HG03196 (cell line): Measurements from ENCODE around the gene SDK1.

ENCODE experiments used
- ATAC-seq: cut with Tn5 transposase; IDR thresholded peaks from one replicate; pipeline ENCODE4 v1.9.1; 2021; ENCODE audit not compliant: unreplicated experiment

Gene SDK1

DNA sequence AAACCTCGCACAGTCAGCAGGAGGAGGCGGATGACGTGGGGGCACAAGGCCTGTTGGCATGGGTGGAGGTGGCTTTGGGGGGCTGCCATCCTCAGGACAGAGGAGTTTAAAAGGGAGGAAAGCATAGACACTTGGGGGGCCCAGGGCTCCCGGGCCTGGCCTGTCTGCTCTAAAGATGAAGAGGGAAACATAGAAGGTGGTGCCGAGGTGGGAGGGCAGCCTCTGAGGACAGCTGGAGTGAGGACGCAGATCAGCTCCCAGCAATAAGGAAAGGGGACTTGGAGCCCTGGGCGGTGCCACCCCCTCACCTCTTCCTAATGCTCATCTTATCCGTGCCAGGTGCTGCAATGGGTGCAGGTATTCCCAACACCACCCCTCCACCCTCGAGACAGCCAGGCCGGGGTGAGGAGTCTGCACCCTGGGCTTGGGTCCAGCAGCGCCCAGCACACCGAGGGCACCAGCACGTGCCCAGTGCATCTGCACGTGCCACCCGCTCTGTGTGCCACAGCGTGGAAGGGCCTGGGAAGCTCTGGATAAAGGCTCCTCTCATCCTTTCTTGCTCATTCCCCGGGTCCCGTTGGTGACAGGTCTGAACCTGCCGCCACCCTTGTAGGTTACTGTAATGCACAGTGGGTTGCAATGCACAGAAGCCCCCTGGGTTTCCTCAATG lies 815.0 kb downstream of the SDK1 start:
- no peak for ATAC-seq

DNA sequence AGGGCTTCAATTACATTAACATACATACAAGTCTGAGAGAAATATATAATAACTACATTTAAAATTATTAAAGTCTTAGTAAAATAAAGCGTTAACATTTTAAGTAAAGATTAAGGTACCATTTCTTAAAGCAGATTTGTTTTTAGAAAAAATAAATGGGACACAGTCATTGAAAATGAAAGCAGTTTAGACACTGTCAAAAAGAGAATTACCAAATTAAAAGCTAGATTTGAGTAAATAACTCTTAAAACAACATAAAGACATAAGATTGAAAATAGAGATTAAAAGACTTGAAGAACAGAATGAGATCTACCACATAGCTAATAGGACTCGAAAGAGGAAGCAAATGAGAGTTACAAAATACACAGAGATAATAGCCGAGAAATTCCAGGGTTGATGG lies 818.8 kb downstream of the SDK1 start:
- no peak for ATAC-seq

DNA sequence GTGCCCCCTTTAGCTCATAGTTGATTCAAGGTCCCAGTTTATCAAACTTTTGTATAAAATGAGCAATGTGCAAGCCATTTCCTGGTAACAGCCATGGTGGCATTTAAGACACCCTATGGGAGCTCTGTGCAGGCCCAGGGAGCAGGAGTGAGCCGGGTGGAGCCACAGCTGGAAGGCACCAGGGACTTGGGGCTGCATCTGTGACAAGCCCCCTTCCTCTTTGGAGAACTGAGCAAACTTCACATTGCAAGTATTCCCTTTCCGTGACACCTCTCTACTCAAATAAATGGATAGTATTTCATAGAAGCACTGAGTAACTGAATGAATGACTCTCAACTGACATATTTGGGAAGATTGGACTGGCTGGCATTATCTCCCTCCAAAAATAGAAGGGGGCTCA lies 822.3 kb downstream of the SDK1 start:
- no peak for ATAC-seq

DNA sequence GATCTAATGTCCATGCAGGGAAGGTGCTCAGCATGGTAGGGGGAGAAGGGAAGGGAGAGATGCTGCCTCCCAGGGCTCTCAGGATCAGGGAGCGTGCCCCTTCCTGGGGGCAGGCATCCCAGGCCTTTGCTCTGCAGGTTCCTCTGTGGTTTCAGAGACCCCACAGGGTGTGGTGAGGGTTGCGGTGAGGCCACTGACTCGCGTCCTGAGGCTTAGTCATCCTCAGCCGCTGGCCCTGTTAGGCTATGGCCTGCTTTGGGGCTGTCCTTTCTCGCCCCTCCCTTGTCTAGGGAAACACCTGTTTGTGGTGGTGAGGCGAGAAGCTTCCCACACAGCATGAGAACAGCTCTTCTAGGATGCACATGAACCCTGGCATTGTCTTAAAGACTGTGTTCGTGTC lies 822.8 kb downstream of the SDK1 start:
- no peak for ATAC-seq

DNA sequence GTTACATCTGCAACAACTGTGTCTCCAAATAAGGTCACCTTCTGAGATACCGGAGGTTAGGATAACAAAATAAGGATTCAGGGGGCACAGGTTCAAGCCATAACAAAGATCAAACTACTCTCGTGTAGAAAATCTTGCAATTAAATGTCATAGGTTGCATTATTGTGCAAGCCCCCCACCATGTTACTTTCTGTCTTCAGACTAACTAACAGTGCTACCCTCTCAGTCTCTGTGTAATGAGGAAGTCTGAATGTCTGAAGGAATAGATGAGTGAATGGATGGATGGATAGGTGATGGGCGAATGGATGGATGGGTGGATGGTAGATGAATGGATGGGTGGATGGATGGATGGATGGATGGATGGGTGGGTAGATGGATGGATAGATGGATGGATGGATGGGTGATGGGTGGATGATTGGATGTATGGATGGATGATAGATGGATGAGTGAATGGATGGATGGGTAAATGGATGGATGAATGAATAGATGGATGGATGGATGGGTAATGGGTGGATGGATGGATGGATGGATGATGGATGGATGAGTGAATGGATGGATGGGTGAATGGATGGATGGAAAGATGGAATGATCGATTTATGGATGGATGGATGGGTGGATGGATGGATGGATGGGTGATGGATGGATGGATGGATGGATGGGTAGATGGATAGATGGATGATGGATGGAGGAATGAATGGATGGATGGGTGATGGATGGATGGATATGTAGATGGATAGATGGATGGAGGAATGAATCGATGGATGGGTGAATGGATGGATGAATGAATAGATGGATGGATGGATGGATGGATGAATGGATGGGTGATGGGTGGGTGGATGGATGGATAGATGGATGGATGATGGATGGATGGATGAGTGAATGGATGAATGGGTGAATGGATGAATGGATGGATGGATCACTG lies 823.8 kb downstream of the SDK1 start:
- ATAC-seq = no peak

DNA sequence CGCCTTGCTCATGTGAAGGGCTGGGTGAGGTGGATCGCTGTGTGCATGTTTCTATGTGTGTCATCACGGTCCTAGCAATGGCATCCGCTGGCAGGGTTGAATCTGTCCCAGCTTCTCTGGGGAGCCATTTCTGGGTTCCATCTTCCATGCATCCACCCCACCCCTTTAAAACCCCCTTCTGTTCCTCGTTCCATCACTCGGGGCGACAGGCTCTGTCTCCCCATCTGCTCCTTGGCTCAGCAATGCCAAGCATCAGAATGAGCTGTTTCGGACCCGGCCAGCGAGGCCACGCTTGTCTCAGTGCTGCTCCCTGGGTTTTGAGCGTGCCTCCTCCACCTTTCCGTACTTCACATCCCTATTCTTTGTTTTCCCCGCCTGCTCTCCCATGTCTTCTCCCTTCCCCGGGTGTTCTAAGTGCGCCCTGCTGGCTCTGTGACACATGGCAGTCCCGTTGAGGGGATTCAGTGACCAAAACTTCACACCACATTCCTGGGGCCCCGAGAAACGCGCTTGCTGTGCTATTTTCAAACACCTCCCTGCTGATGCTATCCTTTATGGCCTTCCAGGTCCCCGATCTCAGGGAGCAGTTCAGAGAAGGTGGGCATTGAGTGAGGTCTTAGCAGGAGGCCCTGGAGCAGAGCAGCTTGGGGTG lies 827.0 kb downstream of the SDK1 start:
- no peak for ATAC-seq

DNA sequence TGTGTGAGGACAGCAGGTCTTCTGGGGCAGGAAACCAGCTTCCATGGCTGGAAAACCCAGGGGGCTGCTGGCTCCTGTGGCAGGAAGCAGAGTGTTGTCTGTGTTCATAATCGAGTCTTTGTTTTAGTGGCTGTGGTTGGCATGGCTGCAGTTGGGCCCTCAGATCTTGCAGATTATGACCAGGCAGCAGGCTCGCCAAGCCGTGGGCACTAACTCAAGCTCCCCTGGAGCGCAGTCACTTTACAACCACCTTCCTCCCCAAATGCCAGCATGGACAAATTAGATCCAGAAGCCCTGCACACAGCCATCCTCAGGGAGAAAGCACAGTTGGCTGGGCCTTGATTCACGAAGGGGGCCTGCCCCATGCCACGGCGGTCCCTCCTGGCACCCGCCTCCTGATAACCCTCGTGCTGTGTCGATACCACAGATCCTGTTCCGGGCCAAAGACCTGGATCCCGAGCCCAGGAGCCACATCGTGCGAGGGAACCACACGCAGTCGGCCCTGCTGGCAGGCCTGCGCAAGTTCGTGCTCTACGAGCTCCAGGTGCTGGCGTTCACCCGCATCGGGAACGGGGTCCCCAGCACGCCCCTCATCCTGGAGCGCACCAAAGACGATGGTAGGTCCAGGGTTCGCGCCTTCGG lies 828.5 kb downstream of the SDK1 start:
- ATAC-seq = no peak

DNA sequence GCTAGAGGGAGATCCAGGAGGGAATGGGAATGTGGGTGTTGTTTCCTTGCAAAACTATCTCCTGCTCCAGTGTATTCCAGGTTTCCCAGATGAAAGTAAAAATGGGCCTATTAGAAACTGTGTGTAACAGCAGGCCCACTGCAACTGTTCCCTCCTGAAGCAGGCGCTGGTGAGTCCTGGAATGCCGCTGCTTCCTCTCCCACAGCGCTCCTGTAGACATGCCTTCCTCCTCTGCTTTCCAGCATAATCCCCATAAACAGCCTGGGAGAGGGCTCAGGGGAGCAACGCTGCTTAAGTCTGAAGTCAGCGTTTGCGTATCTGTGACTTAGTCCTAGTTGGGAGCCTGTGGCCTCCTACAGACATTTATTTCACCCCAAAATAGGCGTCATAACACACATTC lies 830.0 kb downstream of the SDK1 start:
- ATAC-seq = no peak

DNA sequence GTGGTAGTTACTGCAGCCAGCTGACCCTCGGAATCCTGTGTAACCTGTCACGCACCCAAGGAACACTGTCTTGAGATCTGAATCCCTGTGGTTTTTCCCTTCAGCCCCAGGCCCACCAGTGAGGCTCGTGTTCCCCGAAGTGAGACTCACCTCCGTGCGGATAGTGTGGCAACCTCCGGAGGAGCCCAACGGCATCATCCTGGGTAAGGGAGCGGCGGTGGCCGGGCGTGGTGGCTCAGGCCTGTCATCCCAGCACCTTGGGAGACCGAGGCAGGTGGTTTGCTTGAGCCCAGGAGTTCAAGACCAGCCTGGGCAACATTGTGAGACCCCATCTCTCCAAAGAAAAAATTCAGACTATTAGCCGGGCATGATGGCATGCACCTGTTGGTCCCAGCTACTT lies 831.2 kb downstream of the SDK1 start:
- ATAC-seq = no peak

DNA sequence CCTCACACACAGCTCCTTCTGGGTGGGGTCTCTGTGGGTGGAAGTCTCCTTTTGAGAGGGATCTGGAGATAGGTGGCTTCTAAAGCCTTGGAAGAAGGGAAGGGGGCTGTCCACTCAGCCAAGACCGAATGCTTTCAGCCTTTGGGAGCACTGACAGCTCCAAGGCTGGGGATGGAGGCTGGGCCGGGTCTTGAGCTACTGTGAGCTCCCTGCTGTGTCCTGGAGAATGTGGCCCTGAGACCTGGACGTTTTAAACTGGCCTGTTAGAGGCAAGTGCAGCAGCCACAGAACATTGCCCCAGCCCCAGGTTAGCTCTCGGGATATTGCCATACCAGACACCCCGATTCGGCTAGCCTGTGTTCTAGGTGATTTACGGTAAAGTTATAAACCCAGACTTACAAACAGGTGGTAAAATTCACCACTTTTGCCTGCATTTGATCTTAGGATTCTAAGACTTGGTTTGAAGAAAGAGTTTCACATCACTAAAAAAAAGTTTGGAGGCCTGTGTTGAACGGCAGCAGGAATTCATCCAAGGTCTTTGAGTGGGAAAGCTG lies 832.5 kb downstream of the SDK1 start:
- no peak for ATAC-seq

DNA sequence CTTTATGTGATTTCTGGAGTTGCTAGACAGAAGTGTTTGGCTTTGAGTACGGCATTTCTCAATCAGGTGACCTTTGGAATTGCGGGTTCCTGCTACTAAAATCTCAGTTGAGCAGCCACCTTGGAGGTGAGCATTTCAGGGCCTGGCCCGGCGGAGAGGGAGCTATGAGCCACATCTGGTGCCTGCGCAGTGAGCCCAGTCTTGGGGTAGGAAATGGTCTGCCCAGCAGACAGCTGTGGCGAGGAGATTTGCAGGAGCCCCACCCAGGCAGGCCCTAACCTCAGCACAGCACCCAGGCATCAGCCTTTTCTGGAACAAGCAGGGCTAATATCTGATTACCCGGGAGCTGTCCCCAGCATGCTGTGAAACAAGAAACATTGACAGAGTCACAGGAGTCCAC lies 833.2 kb downstream of the SDK1 start:
- ATAC-seq = no peak

DNA sequence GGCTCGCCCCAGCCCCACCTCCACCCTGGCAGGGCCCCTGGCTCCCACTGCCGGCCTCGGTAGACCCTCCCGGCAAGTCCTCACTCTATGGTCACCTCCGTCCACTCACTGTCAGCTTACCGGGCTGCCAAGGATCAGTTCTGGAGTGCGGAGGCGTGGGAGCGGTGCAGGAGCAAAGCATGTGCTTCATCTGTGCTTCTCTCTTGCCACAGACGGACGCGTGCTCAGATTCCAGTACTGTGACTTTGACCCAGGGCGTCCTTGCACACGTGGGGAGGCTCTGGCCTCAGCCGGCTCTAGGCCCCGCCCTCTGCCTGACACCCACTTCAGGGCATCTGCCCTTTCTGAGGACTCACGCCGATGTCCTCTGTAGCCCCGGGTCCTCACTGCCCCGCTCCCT lies 833.6 kb downstream of the SDK1 start:
- no peak for ATAC-seq

DNA sequence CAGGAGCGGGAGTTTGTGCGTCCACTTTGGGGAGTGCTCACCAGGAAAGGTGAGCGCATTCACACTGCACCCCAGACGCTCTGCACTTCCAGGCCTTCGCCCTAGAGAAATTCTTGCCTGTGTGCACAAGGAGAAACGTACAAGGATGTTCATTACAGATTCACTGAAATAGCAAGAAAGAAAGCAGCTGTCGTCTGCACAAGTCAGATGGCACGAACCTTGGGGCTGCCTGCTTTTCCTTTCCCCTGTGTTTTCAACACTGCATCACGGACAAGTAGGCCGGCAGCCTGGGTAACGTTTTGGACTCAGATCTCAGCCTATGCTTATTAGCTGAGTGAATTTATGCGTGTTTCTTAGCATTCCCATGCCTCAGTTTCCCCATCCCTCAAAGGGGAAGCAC lies 834.2 kb downstream of the SDK1 start:
- no peak for ATAC-seq

DNA sequence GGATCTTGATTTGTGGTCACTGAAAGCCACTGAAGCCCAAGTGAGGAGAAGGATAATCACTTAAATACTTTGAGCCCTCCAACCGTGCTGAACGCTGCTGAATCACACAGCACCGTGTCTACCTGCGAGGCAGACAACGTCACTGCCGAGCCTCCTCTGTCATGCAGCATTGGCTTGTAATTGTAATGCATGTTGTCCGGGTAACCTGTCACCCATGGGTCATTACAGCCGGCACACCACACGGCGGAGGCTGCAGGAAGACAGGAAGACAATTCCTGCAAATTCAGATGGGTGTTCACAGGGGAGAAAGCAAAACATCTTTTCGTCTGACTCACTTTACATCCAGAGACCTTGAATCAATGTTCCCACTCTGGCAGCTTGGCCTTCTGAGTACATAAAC lies 835.0 kb downstream of the SDK1 start:
- ATAC-seq = no peak

DNA sequence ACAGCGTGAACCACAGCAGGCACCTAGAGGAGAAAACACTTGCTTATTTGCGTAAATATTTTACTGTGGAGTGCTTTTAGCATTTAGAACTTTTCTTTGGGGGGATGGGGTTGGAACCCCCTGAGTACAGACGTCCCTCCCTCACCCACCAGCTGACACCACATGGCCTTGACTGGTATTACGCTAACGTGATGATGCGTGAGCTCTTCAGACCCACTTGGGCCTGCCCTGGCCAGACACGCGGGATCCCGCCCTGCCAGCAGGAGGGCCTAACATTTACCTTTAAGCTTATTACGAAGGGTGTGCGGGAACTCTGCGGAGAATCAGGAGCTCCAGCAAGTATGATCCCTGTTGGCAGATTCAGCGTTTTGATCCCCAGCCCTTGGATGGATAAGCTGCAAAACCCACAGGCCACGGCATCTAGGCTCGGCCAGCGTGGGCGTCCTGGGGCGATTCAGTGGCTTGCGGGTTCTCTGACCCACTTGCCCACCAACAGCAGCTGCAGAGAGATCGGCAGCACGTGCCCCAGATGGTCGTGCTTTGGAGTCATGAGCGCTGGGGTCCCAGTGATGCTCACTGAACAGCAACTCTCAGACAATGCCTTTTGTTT lies 835.6 kb downstream of the SDK1 start:
- no peak for ATAC-seq

DNA sequence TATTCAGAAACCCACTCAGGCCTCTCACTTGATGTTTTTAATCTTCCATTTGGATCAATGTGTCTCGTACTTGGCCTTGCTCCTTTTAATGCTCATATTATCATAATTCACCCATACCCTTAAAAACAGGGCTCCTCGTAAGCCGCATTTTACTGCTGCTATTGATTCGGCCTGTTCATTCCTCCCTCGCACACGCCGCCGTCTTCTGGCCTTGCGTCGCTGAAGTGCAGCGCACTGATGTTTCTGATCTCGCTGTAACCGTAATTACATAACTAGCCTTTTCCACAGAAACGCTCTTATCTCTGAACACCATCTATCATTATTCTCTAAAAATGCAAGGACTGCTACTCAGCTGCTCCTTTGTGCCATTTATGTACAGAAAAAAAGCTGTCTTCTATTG lies 836.5 kb downstream of the SDK1 start:
- no peak for ATAC-seq

DNA sequence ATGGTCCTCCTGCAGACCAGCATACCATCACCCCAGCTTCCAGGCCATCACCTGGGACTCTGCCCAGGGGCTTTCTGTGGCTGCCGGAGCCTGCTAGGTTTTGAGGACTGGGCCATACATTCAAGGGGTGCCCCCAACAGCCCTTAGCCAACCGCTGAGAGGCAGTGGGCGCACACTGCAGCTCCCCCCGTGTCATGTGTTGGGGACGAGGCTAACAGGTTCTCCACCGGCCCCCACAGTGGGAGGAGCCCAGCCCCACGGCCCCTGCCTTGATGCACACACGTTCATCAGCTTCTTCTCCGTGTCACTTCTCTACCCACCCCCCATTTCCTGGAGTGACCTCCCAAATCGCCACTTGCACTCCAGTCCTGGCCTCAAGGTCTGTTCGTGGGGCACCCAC lies 837.8 kb downstream of the SDK1 start:
- ATAC-seq = no peak

DNA sequence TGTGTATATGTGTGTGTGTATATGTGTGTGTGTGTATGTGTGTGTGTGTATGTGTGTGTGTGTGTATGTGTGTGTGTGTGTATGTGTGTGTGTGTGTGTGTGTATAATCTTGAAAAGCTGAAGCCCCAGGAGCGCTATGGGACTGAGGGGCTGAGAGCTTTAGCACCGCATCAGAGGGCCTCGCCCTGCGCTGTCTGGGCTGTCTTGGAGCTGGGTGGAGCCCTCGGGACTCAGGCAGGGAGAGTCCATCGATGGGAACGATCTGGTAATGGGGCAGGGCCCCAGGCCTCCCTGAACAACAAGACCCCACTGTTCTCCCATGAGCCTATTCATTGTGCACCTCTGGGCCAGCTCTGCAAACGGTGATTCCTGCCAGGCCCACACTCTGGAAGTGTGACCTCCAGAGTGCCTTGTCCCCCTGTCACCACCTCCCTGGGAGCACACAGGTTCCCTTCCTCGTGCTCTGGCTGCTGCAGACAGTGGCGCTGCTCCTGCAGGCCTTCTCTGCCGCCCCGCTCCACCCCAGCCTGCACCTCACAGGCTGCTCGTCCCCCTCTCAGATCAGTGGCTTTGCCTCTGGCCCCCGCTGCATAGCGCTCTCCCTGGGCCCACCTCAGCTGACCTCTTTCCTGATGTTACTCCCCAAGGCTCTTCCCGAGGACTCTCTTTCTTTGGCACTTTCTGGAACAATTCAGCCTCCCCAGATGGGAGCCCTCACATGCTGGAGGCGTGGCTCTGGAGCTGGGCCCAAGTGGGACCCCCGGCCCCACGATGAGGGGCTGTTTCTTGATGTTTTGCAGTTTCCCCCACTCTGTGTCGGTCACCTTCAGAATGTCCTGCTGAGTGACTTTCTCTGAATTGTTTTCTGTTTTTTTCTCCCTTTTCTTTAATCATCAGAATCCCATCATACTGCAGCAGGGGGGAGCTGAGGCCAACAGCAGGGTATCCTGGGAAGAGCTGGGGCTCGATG lies 838.9 kb downstream of the SDK1 start:
- ATAC-seq = no peak

DNA sequence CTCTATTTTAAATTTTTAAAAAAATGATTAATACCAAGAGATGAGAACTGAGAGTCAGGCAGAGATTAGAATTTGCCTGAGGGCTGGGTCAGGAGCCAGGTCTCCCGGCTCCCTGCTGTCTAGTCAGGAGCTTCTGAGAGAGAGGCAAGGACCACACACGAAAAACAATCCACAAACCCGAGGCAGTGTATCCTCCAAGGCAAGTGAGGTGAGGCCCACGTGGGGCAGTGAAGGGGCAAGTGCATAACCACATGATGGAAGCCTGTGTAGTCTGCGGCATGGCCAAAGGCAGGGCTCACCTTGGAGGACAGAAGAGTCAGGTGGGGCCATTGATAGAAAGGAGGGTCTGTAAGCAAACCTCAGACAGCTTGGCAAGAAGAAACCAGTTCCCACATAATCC lies 839.9 kb downstream of the SDK1 start:
- no peak for ATAC-seq

DNA sequence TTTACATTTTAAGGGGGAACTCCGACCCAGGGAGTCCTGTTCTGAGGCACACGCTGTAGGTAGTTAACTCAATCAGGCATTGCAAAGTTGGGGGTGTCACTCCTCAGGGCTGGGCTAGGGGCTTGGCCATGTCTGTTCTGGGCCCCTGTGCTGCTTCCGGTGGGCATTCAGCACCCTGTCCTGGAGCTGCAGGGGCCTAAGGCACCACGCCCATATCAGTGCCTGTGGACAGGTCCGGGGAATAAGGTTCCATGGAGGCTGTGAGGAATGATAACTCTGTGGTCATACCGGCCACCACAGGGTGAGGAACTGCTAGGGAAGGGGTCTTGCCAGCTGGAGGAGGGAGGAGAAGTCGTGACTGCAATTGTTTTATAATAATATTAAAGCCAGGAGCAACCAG lies 842.0 kb downstream of the SDK1 start:
- ATAC-seq = no peak
